CD14-positive monocyte (primary cell): ENCODE measurements around the gene MANSC4. TPM values are rescaled to one million over a fixed set of nuclear protein-coding genes. Genes with fewer than 3 reads are reported as not detected.

Source experiments
- DNase-seq, 3 donors: peaks; one replicate each; pipeline ENCODE4 v3.0.0-alpha.2; 2011 to 2022
- H2AFZ ChIP-seq: 2 replicates; pipeline ENCODE4 v1.6.0; 2012; ENCODE audit warnings: mild to moderate bottlenecking, low read depth, low read length, inconsistent platforms; ENCODE audit not compliant: insufficient read depth, poor library complexity, severe bottlenecking
- H3K27ac ChIP-seq, 2 donors: 1 replicate in 1 of 2; 2 replicates in 1 of 2; pipeline ENCODE4 v1.5.1; 2012 to 2013; ENCODE audit warnings: low read length in 2 of 2, control low read depth in 1 of 2, inconsistent platforms in 1 of 2, low read depth in 1 of 2, mild to moderate bottlenecking in 1 of 2
- H3K27me3 ChIP-seq, 2 donors: one replicate each; pipeline versions ENCODE4 v1.6.0 to v1.6.1; 2011 to 2013; ENCODE audit warnings: low read length in 2 of 2; ENCODE audit not compliant: control insufficient read depth in 2 of 2, insufficient read depth in 2 of 2
- H3K36me3 ChIP-seq, 2 donors: replicated peaks in 1 of 2; 1 replicate in 1 of 2; 2 replicates in 1 of 2; pipeline versions ENCODE4 v1.5.1 to v1.6.1; 2012 to 2013; ENCODE audit warnings: low read length in 2 of 2, control low read depth in 1 of 2, inconsistent platforms in 1 of 2, mild to moderate bottlenecking in 1 of 2; ENCODE audit not compliant: insufficient read depth in 2 of 2, control insufficient read depth in 1 of 2
- H3K4me1 ChIP-seq, 2 donors: 1 replicate in 1 of 2; 2 replicates in 1 of 2; pipeline versions ENCODE4 v1.5.1 to v1.6.1; 2012 to 2013; ENCODE audit warnings: low read length in 2 of 2, control low read depth in 1 of 2, inconsistent platforms in 1 of 2, mild to moderate bottlenecking in 1 of 2, moderate library complexity in 1 of 2; ENCODE audit not compliant: insufficient read depth in 2 of 2, control insufficient read depth in 1 of 2
- H3K4me2 ChIP-seq: replicated peaks from 2 replicates; pipeline ENCODE3; 2012; ENCODE audit warnings: low read length, moderate library complexity, mild to moderate bottlenecking; ENCODE audit not compliant: poor library complexity, severe bottlenecking; ENCODE audit errors: extremely low read depth
- H3K4me3 ChIP-seq, 3 experiments: fragments of 200-600 bp in 1 of 3; sonication (generic) in 1 of 3; replicated peaks in 1 of 3; 1 replicate in 2 of 3; 2 replicates in 1 of 3; pipeline ENCODE4 v1.5.1; 2011 to 2013; ENCODE audit warnings: low read length in 3 of 3, mild to moderate bottlenecking in 3 of 3, control low read depth in 2 of 3, low read depth in 2 of 3, inconsistent platforms in 1 of 3, moderate library complexity in 1 of 3
- H3K79me2 ChIP-seq: 2 replicates; pipeline ENCODE4 v1.6.0; 2012; ENCODE audit warnings: mild to moderate bottlenecking, control low read depth, inconsistent platforms, low read length, moderate library complexity; ENCODE audit not compliant: insufficient read depth
- H3K9ac ChIP-seq: 2 replicates; pipeline ENCODE4 v1.6.0; 2017; ENCODE audit warnings: low read length, mild to moderate bottlenecking; ENCODE audit not compliant: insufficient read depth, poor library complexity, severe bottlenecking
- H3K9me3 ChIP-seq, 2 donors: replicated peaks in 1 of 2; 1 replicate in 1 of 2; 2 replicates in 1 of 2; pipeline versions ENCODE4 v1.5.1 to v1.6.1; 2012 to 2013; ENCODE audit warnings: low read length in 2 of 2, control low read depth in 1 of 2; ENCODE audit not compliant: control insufficient read depth in 1 of 2, insufficient read depth in 1 of 2
- H4K20me1 ChIP-seq: 2 replicates; pipeline ENCODE4 v1.6.0; 2012; ENCODE audit warnings: mild to moderate bottlenecking, low read length, control low read depth, moderate library complexity; ENCODE audit not compliant: insufficient read depth
- H3K27ac Mint-ChIP-seq, 7 donors: one replicate each; pipeline ENCODE4 v1.8.0; 2020; ENCODE audit warnings: mild to moderate bottlenecking in 7 of 7, mixed read lengths in 7 of 7, moderate library complexity in 6 of 7, inconsistent platforms in 2 of 7
- H3K27me3 Mint-ChIP-seq, 3 donors: one replicate each; pipeline ENCODE4 v1.8.0; 2021 to 2022; ENCODE audit warnings: low read depth in 3 of 3, mild to moderate bottlenecking in 3 of 3, mixed read lengths in 3 of 3, moderate library complexity in 3 of 3, inconsistent platforms in 1 of 3
- H3K36me3 Mint-ChIP-seq, 2 donors: one replicate each; pipeline ENCODE4 v1.8.0; 2020; ENCODE audit warnings: mixed read lengths in 2 of 2, inconsistent platforms in 1 of 2, mild to moderate bottlenecking in 1 of 2
- H3K4me1 Mint-ChIP-seq: one replicate; pipeline ENCODE4 v1.8.0; 2020; ENCODE audit warnings: mild to moderate bottlenecking, mixed read lengths
- H3K4me3 Mint-ChIP-seq, 2 donors: one replicate each; pipeline ENCODE4 v1.8.0; 2020; ENCODE audit warnings: mild to moderate bottlenecking in 2 of 2, mixed read lengths in 2 of 2, moderate library complexity in 1 of 2
- H3K9me3 Mint-ChIP-seq, 7 donors: one replicate each; pipeline ENCODE4 v1.8.0; 2020 to 2022; ENCODE audit warnings: mixed read lengths in 7 of 7, mild to moderate bottlenecking in 6 of 7, moderate library complexity in 6 of 7, inconsistent platforms in 2 of 7
- WGBS: methylation state at CpG from one replicate; pipeline ENCODE4 v1.1.5; 2013; ENCODE audit warnings: missing lambda C conversion rate; ENCODE audit not compliant: insufficient coverage; 5-methylcytosine and 5-hydroxymethylcytosine counted together
- intact Hi-C, 2 donors: fragments of 100-400 bp; cut with micrococcal nuclease; formaldehyde crosslinking; loops; one replicate each; pipeline versions ENCODE4 v1.15.0 to v1.15.1; 2023
- polyA plus RNA-seq, 3 donors: library from polyadenylated mRNA; depleted of rRNA in 1 of 3; unstranded in 2 of 3; stranded (reverse) in 1 of 3; fragments of 300-500 nt in 2 of 3; fragments of >200 nt in 1 of 3; fragmentation: Illumina TruSeq in 2 of 3; gene quantifications; 1 replicate in 2 of 3; 2 replicates in 1 of 3; pipeline ENCODE4 v1.2.3, GENCODE V29; 2012 to 2021
- TF ChIP-seq, protein P1 (sequence below): fragments of 200-600 bp; IDR thresholded peaks from one replicate; pipeline ENCODE4 v1.8.0; 2022; ENCODE audit warnings: antibody characterized with exemption, mild to moderate bottlenecking

Gene MANSC4
- polyA plus RNA-seq, 3 donors, result not detected

DNA sequence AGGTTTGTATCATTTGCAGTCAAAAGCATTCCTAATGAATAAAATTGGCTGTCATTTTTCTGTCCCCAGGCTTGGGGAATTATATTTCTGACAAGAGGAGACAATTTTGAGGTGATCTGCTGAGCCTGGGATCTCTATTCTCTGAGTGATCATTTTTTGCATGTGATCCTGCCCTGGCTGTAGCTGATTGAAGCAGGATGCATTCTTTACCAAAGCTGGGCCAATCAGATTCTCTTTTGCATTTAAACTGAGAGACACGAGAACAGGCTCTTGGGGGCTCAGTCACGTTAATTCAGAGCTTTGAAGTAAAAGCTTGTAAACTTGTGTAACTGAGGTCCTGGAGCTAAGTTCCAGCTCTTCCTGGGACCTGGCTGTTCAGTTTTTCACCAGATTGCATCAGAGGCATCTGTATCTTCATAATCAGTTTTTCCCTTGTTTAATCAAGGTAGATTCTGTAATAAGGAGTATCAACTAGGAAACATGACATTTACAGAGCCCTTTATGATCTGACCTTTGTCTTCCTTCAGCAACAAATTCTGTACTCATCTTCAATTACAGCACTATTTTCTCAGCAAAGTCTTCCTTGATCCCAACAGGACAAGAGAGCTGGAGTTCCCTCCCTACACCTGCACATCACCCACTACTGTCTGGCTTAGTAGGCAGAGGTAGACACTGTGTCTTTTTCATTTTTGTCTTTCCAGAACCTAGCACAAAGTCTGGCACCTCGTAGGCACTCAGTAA lies 35.0 kb upstream of the MANSC4 start:
- Mint-ChIP-seq H3K27ac (peak overlapping the region in 1 of 7 donors; percentile 58), H3K9me3 (peaks cover 0 to 3% (median 0%) of the 10 kb centered on the region in 7 donors), H3K4me3 (no peak overlapping the region), H3K27me3 (peaks cover under 1 to 8% (median 1%) of the 10 kb centered on the region in 3 donors), H3K36me3 (no peaks in the 10 kb centered on the region), H3K4me1 (peaks cover 3% of the 10 kb centered on the region)
- no peak for DNase-seq
- Histone ChIP-seq H3K4me2 (no peak overlapping the region), H4K20me1 (no peaks in the 10 kb centered on the region), H3K27ac (no peak overlapping the region), H3K79me2 (no peaks in the 10 kb centered on the region), H3K9me3 (no peaks in the 10 kb centered on the region), H2AFZ (no peak overlapping the region), H3K27me3 (no peaks in the 10 kb centered on the region), H3K36me3 (no peaks in the 10 kb centered on the region), H3K4me1 (no peaks in the 10 kb centered on the region), H3K4me3 (no peak overlapping the region), H3K9ac (no peak overlapping the region)
- intact Hi-C loops, result no loop called here
- 95% methylated on average over 2 of the region's 3 CpGs for WGBS
- TF ChIP-seq, protein P1, sequence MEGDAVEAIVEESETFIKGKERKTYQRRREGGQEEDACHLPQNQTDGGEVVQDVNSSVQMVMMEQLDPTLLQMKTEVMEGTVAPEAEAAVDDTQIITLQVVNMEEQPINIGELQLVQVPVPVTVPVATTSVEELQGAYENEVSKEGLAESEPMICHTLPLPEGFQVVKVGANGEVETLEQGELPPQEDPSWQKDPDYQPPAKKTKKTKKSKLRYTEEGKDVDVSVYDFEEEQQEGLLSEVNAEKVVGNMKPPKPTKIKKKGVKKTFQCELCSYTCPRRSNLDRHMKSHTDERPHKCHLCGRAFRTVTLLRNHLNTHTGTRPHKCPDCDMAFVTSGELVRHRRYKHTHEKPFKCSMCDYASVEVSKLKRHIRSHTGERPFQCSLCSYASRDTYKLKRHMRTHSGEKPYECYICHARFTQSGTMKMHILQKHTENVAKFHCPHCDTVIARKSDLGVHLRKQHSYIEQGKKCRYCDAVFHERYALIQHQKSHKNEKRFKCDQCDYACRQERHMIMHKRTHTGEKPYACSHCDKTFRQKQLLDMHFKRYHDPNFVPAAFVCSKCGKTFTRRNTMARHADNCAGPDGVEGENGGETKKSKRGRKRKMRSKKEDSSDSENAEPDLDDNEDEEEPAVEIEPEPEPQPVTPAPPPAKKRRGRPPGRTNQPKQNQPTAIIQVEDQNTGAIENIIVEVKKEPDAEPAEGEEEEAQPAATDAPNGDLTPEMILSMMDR, result no peak

DNA sequence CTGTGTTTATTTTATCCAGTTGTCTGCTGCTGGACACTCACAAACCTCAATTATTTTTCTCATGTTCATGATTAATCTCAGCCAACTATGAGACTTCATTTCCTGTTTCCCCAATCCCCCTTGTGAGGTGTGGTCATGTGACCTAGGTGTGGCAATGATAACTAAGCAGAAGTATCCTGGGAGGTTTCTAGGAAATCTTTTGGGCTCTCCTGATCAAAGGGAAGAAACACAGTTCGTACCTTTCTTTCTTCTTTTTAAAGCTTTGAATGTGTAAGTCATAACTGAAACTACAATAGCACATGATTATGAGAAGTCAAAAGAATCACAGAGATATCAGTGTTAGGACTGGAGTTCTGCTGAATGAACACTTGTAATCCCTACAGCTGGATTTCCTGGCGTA lies 34.4 kb upstream of the MANSC4 start:
- Histone ChIP-seq H3K4me2 (no peak overlapping the region), H3K4me3 (no peak overlapping the region), H3K9ac (no peak overlapping the region), H3K4me1 (no peaks in the 10 kb centered on the region), H2AFZ (no peak overlapping the region), H3K79me2 (no peaks in the 10 kb centered on the region), H3K27me3 (no peaks in the 10 kb centered on the region), H3K36me3 (no peaks in the 10 kb centered on the region), H3K9me3 (no peaks in the 10 kb centered on the region), H4K20me1 (no peaks in the 10 kb centered on the region), H3K27ac (no peak overlapping the region)
- WGBS, result no CpG with 5 or more reads among the region's 2 CpGs
- H3K27me3 Mint-ChIP-seq, result peaks cover 0 to 7% (median under 1%) of the 10 kb centered on the region in 3 donors
- no peaks in the 10 kb centered on the region for H3K36me3 Mint-ChIP-seq
- H3K9me3 Mint-ChIP-seq, result peaks cover 0 to 3% (median 0%) of the 10 kb centered on the region in 7 donors
- H3K4me3 Mint-ChIP-seq, result no peak overlapping the region
- H3K4me1 Mint-ChIP-seq, result peaks cover 3% of the 10 kb centered on the region
- DNase-seq, result peak in 1 of 3 donors; percentile 19
- H3K27ac Mint-ChIP-seq, result no peak overlapping the region
- TF ChIP-seq, protein P1, result no peak
- intact Hi-C loops, result no loop called here
